ENCODE results near the gene KCTD20. TPM values are rescaled to one million over a fixed set of nuclear protein-coding genes. Genes with fewer than 3 reads are reported as not detected.
"Not testable (repeated sequence)": the region's sequence is repeated elsewhere in the genome, so short reads cannot be mapped to it uniquely, and the experiment has no call there.

KCTD20 gene
- 10 to 100 TPM; 30.4 to 41.7 (median 36.7) TPM for total RNA-seq

DNA sequence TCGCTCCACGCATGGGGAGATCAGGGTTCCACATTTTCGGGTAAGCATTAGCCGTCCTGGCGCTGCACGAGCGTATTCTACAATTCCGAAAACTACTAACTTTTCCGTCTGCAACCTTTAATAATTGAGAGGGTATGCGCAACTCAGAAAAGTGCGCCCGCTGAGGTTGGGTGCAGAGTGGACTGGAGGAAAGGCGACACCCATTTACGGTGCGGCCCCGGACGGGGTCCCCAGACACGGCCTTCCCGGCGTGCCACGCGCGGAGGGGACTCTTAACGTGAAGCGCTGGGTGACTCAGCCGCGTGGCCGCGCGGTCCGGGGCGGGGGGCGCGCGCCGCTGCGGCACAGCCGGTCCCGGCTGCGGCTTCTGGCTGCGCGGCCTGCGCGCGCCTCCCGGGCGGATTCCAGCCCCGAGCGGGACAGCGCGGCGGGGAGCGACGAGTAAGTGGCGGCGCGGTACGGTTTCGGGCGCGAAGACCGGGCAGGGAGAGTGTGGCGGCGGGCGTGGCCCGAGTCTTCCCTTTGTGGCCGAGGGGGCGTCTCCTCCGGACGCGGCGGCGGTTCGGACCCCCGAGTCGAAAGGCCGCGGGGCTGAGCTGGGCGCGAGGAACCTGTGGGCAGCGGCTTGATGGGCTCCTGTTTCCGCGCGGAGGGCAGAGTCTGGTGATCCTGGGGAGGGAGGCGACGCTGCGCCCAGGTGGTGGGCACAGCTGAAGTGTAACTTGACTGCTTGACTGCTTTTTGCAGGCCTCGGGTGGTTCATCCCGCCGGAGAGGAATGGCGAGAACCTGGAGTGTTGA is at the start of gene KCTD20, which contains the start of gene PXT1:
Gene KCTD20 (plus strand): TSS at position 330 of the 800 bp plus-strand sequence. CDS start 27,098 bp downstream, outside the sequence.
Gene PXT1 (minus strand): TSS at position 184 of the 800 bp plus-strand sequence. CDS start 16,772 bp downstream, outside the sequence.
- peak within 1 kb of the TSS; percentile 93 to 99 (median 98) for H3K27ac ChIP-seq
- peak within 1 kb of the TSS; percentile 71 to 95 (median 82) for H3K4me3 ChIP-seq
- H3K27me3 ChIP-seq = no peaks in the 10 kb centered on the region
- H3K9me3 ChIP-seq = no peaks in the 10 kb centered on the region
- TF ChIP-seq POLR2AphosphoS5 (IDR thresholded peaks at IDR 0.05) = peak; percentile 75 to 90
- peak in 3 of 4 donors; percentile 75 to 88 (median 84) for TF ChIP-seq POLR2A (IDR thresholded peaks at IDR 0.05)
- TF ChIP-seq CTCF (IDR thresholded peaks at IDR 0.05) = peak in 3 of 6 experiments; percentile 21 to 31 (median 26)
- peak in 1 of 4 donors; percentile 46 for TF ChIP-seq EP300 (IDR thresholded peaks at IDR 0.05)
- ATAC-seq (ENCODE audit: low FRiP score in 2 of 2) (peak; percentile 95 to 96), DNase-seq (peak; percentile 93 to 98)
- peaks cover 29 to 38% (median 34%) of the 10 kb centered on the region in 4 donors for H3K4me1 ChIP-seq
- 1 to 2% methylated on average over 10 to 31 of the region's 91 CpGs for WGBS, 2 donors
- no peaks in the 10 kb centered on the region for H3K36me3 ChIP-seq

DNA sequence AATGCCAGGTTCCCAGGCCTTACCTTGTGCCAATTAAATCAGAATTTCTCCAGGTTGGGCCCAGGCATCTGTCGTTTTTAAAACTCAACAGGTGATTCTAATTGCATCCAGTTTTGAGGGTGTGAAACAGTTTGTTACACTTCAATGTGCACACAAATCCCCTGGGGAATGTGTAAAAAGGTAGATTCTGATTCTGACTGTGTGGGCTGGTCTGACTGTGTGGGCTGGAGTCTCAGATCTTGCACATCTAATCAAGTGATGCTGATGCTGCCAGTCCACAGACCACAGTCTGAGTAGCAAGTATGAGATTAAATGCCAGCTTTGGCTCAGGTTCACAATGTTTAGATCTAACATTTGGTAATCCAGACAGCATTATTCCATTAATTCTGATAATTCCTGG is 42.8 kb upstream of the KCTD20 start:
- DNase-seq (no peak), ATAC-seq (ENCODE audit: low FRiP score in 2 of 2) (no peak)
- no peak overlapping the region for H3K27ac ChIP-seq
- TF ChIP-seq CTCF (IDR thresholded peaks at IDR 0.05) (no peak), POLR2A (IDR thresholded peaks at IDR 0.05) (no peak), EP300 (IDR thresholded peaks at IDR 0.05) (no peak), POLR2AphosphoS5 (IDR thresholded peaks at IDR 0.05) (no peak)
- H3K36me3 ChIP-seq = no peaks in the 10 kb centered on the region
- no peaks in the 10 kb centered on the region for H3K27me3 ChIP-seq
- H3K9me3 ChIP-seq = no peaks in the 10 kb centered on the region
- no peak overlapping the region for H3K4me3 ChIP-seq
- H3K4me1 ChIP-seq = no peaks in the 10 kb centered on the region
- WGBS, 2 donors = 78 to 86% methylated on average over 1 of the region's 1 CpG

DNA sequence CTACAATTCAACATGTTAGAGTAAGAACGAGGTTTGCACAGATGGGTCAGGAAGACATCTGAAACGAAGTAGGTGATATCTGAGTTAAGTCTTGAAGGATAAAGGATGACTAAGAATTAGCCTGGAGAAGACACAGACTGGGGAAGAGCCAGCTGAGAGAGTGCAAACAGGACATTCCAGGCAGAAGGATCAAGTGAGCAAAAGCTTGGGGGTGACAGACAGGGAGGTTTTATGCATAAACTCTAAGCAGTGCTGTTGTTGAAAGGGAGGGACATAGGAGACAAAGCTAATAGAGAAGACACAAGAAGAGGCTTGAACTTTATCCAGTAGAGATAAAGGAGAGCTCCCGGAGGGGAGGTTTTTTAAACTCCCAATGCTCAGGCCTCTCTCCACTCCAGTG is 40.3 kb upstream of the KCTD20 start:
- no peak for TF ChIP-seq POLR2A (IDR thresholded peaks at IDR 0.05)
- no peak for TF ChIP-seq CTCF (IDR thresholded peaks at IDR 0.05)
- no peak for TF ChIP-seq EP300 (IDR thresholded peaks at IDR 0.05)
- TF ChIP-seq POLR2AphosphoS5 (IDR thresholded peaks at IDR 0.05) = no peak

DNA sequence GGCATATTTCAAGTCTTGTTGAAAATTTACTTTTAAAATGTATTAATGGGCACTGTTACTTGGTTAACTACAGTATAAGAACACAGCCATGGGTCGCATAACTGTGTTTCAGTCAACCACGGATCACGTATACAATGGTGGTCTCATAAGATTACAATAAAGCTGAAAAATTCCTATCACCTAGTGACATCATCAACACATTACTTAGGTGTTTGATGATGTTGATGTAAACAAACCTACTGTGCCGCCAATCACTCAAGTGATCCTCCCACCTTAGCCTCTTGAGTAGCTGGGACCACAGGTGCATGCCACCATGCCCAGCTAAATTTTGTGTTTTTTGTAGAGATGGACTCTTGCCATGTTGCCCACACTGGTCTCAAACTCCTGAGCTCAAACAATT is 38.6 kb upstream of the KCTD20 start:
- Histone ChIP-seq H3K9me3 (no peaks in the 10 kb centered on the region), H3K27ac (no peak overlapping the region), H3K27me3 (no peaks in the 10 kb centered on the region), H3K36me3 (no peaks in the 10 kb centered on the region), H3K4me1 (no peaks in the 10 kb centered on the region), H3K4me3 (no peak overlapping the region)
- ATAC-seq (ENCODE audit: low FRiP score in 2 of 2) = no peak
- WGBS, 2 donors = 90% methylated on average over 4 of the region's 4 CpGs
- no peak for TF ChIP-seq POLR2A (IDR thresholded peaks at IDR 0.05)
- TF ChIP-seq POLR2AphosphoS5 (IDR thresholded peaks at IDR 0.05) = no peak
- no peak for TF ChIP-seq CTCF (IDR thresholded peaks at IDR 0.05)
- TF ChIP-seq EP300 (IDR thresholded peaks at IDR 0.05) = no peak
- DNase-seq = no peak

More for the DNA sequence above, 40.3 kb upstream of the KCTD20 start:
- Histone ChIP-seq H3K4me1 (no peaks in the 10 kb centered on the region), H3K4me3 (no peak overlapping the region), H3K9me3 (no peaks in the 10 kb centered on the region), H3K36me3 (no peaks in the 10 kb centered on the region), H3K27ac (no peak overlapping the region), H3K27me3 (no peaks in the 10 kb centered on the region)
- no peak for DNase-seq
- no peak for ATAC-seq (ENCODE audit: low FRiP score in 2 of 2)
- 76 to 78% methylated on average over 3 of the region's 3 CpGs for WGBS, 2 donors

DNA sequence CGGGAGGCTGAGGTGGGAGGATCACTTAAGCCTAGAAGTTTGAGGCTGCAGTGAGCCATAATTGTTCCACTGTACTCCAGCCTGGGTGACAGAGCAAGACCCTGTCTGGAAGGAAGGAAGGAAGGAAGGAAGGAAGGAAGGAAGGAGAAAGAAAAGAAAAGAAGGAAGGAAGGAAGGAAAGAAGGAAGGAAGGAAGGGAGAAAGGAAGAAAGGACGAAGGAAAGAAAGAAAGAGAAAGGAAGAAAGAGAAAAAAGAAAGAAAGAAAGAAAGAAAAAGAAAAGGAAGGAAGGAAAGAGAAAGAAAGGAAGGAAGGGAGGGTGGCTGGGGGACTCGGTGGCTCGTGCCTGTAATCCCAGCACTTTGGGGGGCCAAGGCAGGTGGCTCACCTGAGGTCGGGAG is 33.1 kb upstream of the KCTD20 start:
- H3K27me3 ChIP-seq; H3K36me3 ChIP-seq; H3K4me3 ChIP-seq; ATAC-seq (ENCODE audit: low FRiP score in 2 of 2); H3K27ac ChIP-seq; H3K9me3 ChIP-seq; DNase-seq; H3K4me1 ChIP-seq: not testable (repeated sequence)
- WGBS, 2 donors = 62 to 69% methylated on average over 5 of the region's 5 CpGs
